OCI-LY3 (cell line): ENCODE data around the gene DENND11.

Experiments used
- CTCF ChIP-seq: fragments of 200-600, 300-600 bp; sonication (generic); IDR thresholded peaks from 2 replicates; pipeline ENCODE4 v1.5.1; 2014; ENCODE audit warnings: antibody characterized with exemption, low read length, low read depth
- EZH2phosphoT487 ChIP-seq: fragments of 200-600 bp; shearing (Covaris generic); IDR thresholded peaks from 2 replicates; pipeline ENCODE4 v1.6.1; 2018; ENCODE audit warnings: antibody characterized with exemption, mixed run types, low read depth

GRCh38 chr7:141700848-141701371, 1.1 kb downstream of the DENND11 start:
- TF ChIP-seq EZH2phosphoT487 (no peak), CTCF (no peak)
